H1 (cell line): ENCODE results near the gene MRPS14. TPM values are rescaled to one million over a fixed set of nuclear protein-coding genes. Genes with fewer than 3 reads are reported as not detected.

Source experiments
- BRCA1 ChIP-seq: IDR thresholded peaks from 2 replicates; pipeline ENCODE4 v1.6.1; 2012; ENCODE audit warnings: low read depth, low read length, improper control_type of control experiment
- CTBP2 ChIP-seq: IDR thresholded peaks from 2 replicates; pipeline ENCODE4 v1.7.0; 2011; ENCODE audit warnings: borderline replicate concordance, mild to moderate bottlenecking, moderate library complexity, mixed read lengths, low read length; ENCODE audit not compliant: insufficient read depth, insufficient read length
- EP300 ChIP-seq, 2 experiments: IDR thresholded peaks; 1 replicate in 1 of 2; 2 replicates in 1 of 2; pipeline ENCODE4 v1.6.1; 2011 to 2012; ENCODE audit warnings: low read depth in 2 of 2, low read length in 2 of 2, mild to moderate bottlenecking in 2 of 2, borderline replicate concordance in 1 of 2, inconsistent platforms in 1 of 2, moderate library complexity in 1 of 2
- FOSL1 ChIP-seq: IDR thresholded peaks from 2 replicates; pipeline ENCODE4 v1.6.1; 2011; ENCODE audit warnings: mild to moderate bottlenecking, low read depth, low read length, moderate library complexity; ENCODE audit not compliant: insufficient read depth
- GABPA ChIP-seq: IDR thresholded peaks from 2 replicates; pipeline ENCODE4 v1.6.1; 2011; ENCODE audit warnings: mild to moderate bottlenecking, low read length, moderate library complexity, borderline replicate concordance; ENCODE audit not compliant: insufficient read depth
- KDM1A ChIP-seq: fragments of 200-600, 300-600 bp; sonication (generic); IDR thresholded peaks from 2 replicates; pipeline ENCODE4 v1.7.1; 2016; ENCODE audit warnings: mild to moderate bottlenecking, low read length, borderline replicate concordance
- NANOG ChIP-seq: IDR thresholded peaks from 2 replicates; pipeline ENCODE4 v1.6.1; 2011; ENCODE audit warnings: low read length, low read depth, mild to moderate bottlenecking, inconsistent platforms; ENCODE audit not compliant: insufficient read depth, poor library complexity, severe bottlenecking
- RAD21 ChIP-seq, 2 experiments: IDR thresholded peaks in 1 of 2; conservative IDR thresholded peaks in 1 of 2; 2 replicates each; pipeline ENCODE4 v1.6.1; 2011; ENCODE audit warnings: low read depth in 2 of 2, low read length in 2 of 2, improper control_type of control experiment in 1 of 2, inconsistent platforms in 1 of 2, mild to moderate bottlenecking in 1 of 2, moderate library complexity in 1 of 2
- ZNF274 ChIP-seq: IDR thresholded peaks from 2 replicates; pipeline ENCODE4 v1.7.0; 2012; ENCODE audit warnings: low read length, borderline replicate concordance; ENCODE audit errors: extremely low read depth
- polyA plus RNA-seq, 7 experiments: library from polyadenylated mRNA; depleted of rRNA in 3 of 7; stranded (reverse) in 5 of 7; unstranded in 2 of 7; fragments of >200 nt in 5 of 7; fragments of 200-250 nt in 2 of 7; gene quantifications; 1 replicate in 5 of 7; 2 replicates in 1 of 7; 4 replicates in 1 of 7; pipeline versions ENCODE4 v1.2.1 to v1.2.3, GENCODE V29; 2011 to 2013; ENCODE audit warnings: missing spikeins in 2 of 7, mixed read lengths in 2 of 7
- total RNA-seq: library from RNA; stranded (reverse); fragmentation: NEBNext Ultra II Directional; extraction: Animal tissue kit (Norgen Biotek cat#: 25700); gene quantifications from 2 replicates; pipeline ENCODE4 v1.2.1, GENCODE V29; 2021
- TF ChIP-seq, protein P1 (sequence below): IDR thresholded peaks from 2 replicates; pipeline ENCODE4 v1.6.1; 2012; ENCODE audit warnings: low read length, inconsistent platforms
- TF ChIP-seq, protein P2 (sequence below): IDR thresholded peaks from 2 replicates; pipeline ENCODE4 v1.6.1; 2011; ENCODE audit warnings: low read depth, mild to moderate bottlenecking, low read length; ENCODE audit not compliant: insufficient read depth

Gene MRPS14
- total and polyA plus RNA-seq, 2 of the 8 experiments (the other 6 are each of a cell fraction or from before 2014, with no cell fraction given): 27.5 to 38.7 TPM

DNA sequence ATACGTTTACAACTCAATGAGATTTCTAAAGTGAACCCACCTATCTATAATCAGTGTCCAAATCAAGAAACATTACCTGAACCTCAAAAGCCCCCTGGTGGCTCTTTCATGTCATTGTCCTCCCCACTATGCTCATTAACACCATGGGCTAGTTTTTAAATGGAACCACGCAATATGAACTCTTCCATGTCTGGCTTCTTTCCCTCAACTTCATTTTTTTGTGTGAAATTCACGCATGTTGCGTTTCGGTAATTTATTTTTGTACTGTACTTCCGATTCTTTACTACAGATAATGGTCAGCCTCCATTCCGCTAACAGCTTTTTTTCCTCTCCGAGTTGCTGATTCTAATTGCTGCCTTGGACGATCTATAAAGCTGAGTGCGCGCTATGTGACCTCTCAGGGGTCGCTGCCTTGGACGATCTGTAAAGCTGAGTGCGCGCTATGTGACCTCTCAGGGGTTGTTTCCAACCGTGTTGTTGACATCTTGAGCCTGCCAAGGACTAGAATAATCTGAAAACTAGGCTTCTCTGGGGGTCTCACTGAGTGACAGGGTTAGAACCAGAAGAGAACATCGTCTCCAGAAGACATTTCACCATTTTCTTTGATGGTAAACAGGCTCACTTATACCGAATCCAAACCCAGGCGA is 24.5 kb downstream of the MRPS14 start (continued):
- TF ChIP-seq, protein P1, sequence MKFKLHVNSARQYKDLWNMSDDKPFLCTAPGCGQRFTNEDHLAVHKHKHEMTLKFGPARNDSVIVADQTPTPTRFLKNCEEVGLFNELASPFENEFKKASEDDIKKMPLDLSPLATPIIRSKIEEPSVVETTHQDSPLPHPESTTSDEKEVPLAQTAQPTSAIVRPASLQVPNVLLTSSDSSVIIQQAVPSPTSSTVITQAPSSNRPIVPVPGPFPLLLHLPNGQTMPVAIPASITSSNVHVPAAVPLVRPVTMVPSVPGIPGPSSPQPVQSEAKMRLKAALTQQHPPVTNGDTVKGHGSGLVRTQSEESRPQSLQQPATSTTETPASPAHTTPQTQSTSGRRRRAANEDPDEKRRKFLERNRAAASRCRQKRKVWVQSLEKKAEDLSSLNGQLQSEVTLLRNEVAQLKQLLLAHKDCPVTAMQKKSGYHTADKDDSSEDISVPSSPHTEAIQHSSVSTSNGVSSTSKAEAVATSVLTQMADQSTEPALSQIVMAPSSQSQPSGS: no peak
- TF ChIP-seq RAD21 (IDR thresholded peaks at IDR 0.05 in 1 of 2, conservative IDR thresholded peaks at IDR 0.05 in 1 of 2; ENCODE audit: low read depth in 2 of 2, low read length in 2 of 2) (peak; percentile 30 to 58), ZNF274 (no peak), FOSL1 (no peak), GABPA (no peak), BRCA1 (no peak), NANOG (no peak), KDM1A (no peak), CTBP2 (no peak), EP300 (IDR thresholded peaks at IDR 0.05; ENCODE audit: borderline replicate concordance in 1 of 2, low read depth in 2 of 2, low read length in 2 of 2) (no peak)
- TF ChIP-seq, protein P2, sequence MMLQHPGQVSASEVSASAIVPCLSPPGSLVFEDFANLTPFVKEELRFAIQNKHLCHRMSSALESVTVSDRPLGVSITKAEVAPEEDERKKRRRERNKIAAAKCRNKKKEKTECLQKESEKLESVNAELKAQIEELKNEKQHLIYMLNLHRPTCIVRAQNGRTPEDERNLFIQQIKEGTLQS: no peak
